MM.1S (cell line): ENCODE data around the gene NT5C1A.

Experiments
- EZH2 ChIP-seq: fragments of 300-600 bp; sonication (generic); optimal IDR thresholded peaks from 2 replicates; pipeline ENCODE3; 2017; ENCODE audit warnings: low read depth, mild to moderate bottlenecking, antibody characterized with exemption, low read length, mixed read lengths
- TF ChIP-seq, protein P1 (sequence below): fragments of 300-600 bp; sonication (generic); IDR thresholded peaks from 2 replicates; pipeline ENCODE4 v1.5.1; 2016; ENCODE audit warnings: antibody characterized with exemption, low read length, mixed read lengths

DNA sequence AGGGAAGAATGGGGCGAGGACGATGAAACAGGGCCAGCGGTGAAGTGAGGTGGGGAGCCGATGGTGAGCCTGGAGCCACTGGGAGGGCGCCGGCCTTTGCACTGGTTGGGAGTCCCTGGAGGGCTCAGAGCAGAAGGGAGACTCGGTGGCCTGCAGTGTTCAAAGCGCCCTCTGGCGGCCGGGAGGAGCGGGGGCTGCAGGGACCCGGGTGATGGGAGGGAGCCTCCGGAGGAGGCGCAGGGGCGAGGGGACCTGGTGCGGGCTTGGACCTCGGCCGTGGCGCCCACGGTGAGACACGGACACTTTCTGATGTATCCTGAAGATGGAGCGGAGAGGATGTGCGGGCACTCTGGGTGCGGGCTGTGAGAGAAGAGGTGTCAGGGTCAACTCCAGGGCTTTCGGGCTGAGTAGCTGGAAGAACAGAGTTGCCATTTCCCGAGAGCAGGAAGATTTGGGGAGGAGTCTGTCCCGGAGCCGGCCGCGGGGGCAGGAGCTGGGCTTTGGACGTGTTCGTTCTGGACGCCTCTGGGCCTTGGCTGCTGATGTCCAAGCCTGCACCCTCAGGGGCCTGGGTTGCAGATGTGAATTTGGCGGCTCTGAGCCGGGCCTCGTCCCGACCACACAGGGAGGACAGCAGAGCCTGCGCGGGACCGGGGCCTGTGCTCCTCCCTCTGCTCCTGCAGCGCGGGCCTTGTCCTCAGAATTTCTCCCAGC, 62.1 kb downstream of the NT5C1A start:
- TF ChIP-seq, protein P1, sequence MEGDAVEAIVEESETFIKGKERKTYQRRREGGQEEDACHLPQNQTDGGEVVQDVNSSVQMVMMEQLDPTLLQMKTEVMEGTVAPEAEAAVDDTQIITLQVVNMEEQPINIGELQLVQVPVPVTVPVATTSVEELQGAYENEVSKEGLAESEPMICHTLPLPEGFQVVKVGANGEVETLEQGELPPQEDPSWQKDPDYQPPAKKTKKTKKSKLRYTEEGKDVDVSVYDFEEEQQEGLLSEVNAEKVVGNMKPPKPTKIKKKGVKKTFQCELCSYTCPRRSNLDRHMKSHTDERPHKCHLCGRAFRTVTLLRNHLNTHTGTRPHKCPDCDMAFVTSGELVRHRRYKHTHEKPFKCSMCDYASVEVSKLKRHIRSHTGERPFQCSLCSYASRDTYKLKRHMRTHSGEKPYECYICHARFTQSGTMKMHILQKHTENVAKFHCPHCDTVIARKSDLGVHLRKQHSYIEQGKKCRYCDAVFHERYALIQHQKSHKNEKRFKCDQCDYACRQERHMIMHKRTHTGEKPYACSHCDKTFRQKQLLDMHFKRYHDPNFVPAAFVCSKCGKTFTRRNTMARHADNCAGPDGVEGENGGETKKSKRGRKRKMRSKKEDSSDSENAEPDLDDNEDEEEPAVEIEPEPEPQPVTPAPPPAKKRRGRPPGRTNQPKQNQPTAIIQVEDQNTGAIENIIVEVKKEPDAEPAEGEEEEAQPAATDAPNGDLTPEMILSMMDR: peak; percentile 87
- no peak for TF ChIP-seq EZH2
